Stimulated activated naive B cell treated with anti-CD40 and anti-IgM and Interleukin-4, amounts not matched to agents 10 μg/mL and 1 μg/mL and 100 μg/mL, for 72 hours (primary cell): Measurements from ENCODE around the gene FMN1.

ENCODE experiments used
- ATAC-seq, 2 donors: fragments of 150-1000 bp; cut with Tn5 transposase; replicated peaks; 2 replicates each; pipeline ENCODE4 v1.10.0; 2021; ENCODE audit warnings: moderate library complexity in 1 of 2
- DNase-seq: peaks from one replicate; pipeline ENCODE4 v3.0.0; 2021
- H3K27ac Mint-ChIP-seq: one replicate; pipeline ENCODE4 v1.8.0; 2022; ENCODE audit warnings: mild to moderate bottlenecking, mixed read lengths
- H3K27me3 Mint-ChIP-seq, 2 donors: one replicate each; pipeline ENCODE4 v1.8.0; 2022; ENCODE audit warnings: mixed read lengths in 2 of 2
- H3K36me3 Mint-ChIP-seq, 2 donors: one replicate each; pipeline ENCODE4 v1.8.0; 2022; ENCODE audit warnings: mixed read lengths in 2 of 2, mild to moderate bottlenecking in 1 of 2
- H3K4me1 Mint-ChIP-seq, 2 donors: one replicate each; pipeline ENCODE4 v1.8.0; 2022; ENCODE audit warnings: mixed read lengths in 2 of 2, mild to moderate bottlenecking in 1 of 2
- H3K4me3 Mint-ChIP-seq, 2 donors: one replicate each; pipeline ENCODE4 v1.8.0; 2022; ENCODE audit warnings: mild to moderate bottlenecking in 2 of 2, mixed read lengths in 2 of 2, moderate library complexity in 1 of 2
- H3K9me3 Mint-ChIP-seq, 2 donors: one replicate each; pipeline ENCODE4 v1.8.0; 2022; ENCODE audit warnings: mixed read lengths in 2 of 2, mild to moderate bottlenecking in 1 of 2

The FMN1 gene

DNA sequence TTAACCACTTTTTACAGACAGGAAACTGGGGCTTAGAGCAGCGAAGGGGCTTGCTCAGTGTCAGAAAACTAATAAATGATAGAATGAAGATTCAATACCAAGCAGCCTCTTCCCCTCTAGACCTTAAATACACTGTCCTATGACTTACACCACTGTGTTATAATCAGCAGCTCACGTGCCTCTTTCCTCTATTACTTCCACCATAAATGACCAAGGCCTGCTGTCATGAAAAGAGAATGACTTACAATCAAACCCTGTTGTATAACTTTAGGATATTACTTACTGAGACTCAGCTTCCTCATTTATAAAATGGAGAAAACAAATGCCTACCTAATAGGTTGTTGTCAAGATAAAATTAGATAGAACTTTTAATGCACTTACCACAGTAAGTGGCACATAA is 11.6 kb downstream of the FMN1 start:
- ATAC-seq (no peak), DNase-seq (no peak)
- H3K36me3 Mint-ChIP-seq = no peaks in the 10 kb centered on the region
- H3K27me3 Mint-ChIP-seq = peaks cover 0 to 8% of the 10 kb centered on the region in 2 donors
- H3K9me3 Mint-ChIP-seq = no peaks in the 10 kb centered on the region
- no peak overlapping the region for H3K4me3 Mint-ChIP-seq
- H3K27ac Mint-ChIP-seq = no peak overlapping the region
- peaks cover 2 to 5% of the 10 kb centered on the region in 2 donors for H3K4me1 Mint-ChIP-seq

DNA sequence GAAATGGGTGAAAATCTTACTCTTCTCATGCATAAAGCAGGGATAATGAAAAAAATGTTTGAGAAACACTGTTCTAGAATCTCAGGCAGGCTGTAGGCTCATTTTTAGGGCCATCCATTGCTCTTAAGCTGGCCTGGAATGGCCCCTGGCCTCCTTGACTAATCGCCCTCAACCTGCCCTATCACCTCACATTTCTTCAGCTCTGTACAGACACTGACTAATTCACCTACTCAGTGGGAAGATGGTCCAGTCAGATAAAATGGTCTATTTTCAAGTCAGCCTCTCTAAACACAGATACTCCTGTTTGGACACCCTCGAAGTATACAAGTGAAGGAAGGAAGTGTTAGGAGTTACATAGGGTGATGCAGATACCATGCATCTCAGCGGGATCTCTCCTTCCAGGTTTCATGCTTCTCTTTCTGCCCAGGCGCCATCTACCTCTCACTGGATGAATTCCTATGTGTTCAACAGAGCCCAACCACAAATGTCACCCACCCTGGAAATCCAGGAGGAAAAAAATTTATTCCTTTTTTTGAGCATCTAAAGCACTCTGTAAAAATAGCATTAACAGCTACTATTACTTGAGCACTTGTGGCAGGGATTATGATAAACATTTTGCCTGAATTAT is 12.1 kb downstream of the FMN1 start:
- no peak for ATAC-seq
- Mint-ChIP-seq H3K27ac (no peak overlapping the region), H3K27me3 (peaks cover 0 to 8% of the 10 kb centered on the region in 2 donors), H3K4me3 (no peak overlapping the region), H3K9me3 (no peaks in the 10 kb centered on the region), H3K4me1 (peaks cover 2 to 5% of the 10 kb centered on the region in 2 donors), H3K36me3 (no peaks in the 10 kb centered on the region)
- DNase-seq = no peak

DNA sequence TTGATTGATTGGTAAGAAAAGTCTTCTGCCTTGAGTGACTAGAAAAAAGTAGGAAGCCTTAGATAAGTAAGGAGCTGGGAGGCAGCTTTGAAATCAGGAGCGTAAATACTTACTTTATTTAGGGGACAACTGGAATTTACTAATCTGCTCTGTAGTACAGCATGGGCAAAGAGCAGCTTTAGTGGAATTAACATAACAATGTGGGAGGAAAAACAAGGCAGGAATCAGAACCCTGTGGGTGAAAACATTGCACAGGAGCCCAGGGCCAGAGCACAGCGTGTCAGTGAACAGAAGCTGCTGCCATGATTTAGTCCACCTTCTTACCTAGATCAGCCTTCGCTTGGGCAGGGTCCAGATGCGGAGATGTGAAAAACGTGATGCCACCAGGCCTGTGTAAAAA is 14.6 kb downstream of the FMN1 start:
- H3K27ac Mint-ChIP-seq = no peak overlapping the region
- no peaks in the 10 kb centered on the region for H3K36me3 Mint-ChIP-seq
- H3K9me3 Mint-ChIP-seq = no peaks in the 10 kb centered on the region
- ATAC-seq (no peak), DNase-seq (no peak)
- H3K27me3 Mint-ChIP-seq = no peaks in the 10 kb centered on the region
- no peak overlapping the region for H3K4me3 Mint-ChIP-seq
- H3K4me1 Mint-ChIP-seq = peaks cover 0 to 5% of the 10 kb centered on the region in 2 donors

DNA sequence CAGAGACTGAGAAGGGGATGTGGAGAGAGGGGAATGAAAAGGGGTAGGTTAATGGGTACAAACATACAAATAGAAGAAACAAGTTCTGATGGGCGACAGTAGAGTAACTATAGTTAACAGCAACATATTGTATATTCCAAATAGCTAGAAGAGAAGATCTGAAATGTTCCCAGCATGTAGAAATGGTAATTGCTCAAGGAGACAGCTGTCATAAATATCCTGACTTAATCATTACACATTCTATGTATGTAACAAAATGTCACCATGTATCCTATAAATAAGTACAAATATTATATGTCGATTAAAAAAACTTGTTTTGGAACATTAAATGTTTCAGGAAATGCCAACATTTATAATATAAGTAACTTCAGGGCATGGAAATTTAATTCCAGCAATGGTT is 23.3 kb downstream of the FMN1 start:
- Mint-ChIP-seq H3K27me3 (peaks cover 0 to 14% of the 10 kb centered on the region in 2 donors), H3K27ac (no peak overlapping the region), H3K4me1 (no peaks in the 10 kb centered on the region), H3K4me3 (no peak overlapping the region), H3K9me3 (peaks cover 0 to 10% of the 10 kb centered on the region in 2 donors), H3K36me3 (peaks cover 0 to 2% of the 10 kb centered on the region in 2 donors)
- DNase-seq = no peak
- ATAC-seq = no peak

DNA sequence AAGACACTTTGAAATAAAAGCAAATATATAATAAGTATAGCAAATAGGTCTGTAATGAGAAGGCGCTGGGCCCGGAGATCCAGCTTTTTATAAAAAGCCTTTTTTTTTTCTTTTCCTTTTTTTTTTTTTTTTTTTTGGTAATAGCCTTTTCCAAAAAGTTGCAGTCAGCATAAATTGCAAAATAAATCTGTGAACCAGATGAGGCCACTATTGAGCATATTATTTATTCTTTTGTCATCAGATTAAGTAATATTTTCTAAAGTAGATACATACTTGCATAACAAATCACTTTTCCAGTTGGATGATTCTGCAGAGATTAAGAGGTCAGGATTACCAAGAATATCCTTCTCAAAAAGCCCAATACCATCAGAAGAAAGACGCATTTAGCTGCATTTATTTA is 24.9 kb downstream of the FMN1 start:
- H3K4me1 Mint-ChIP-seq = no peaks in the 10 kb centered on the region
- no peak overlapping the region for H3K4me3 Mint-ChIP-seq
- ATAC-seq (no peak), DNase-seq (no peak)
- H3K27me3 Mint-ChIP-seq = peaks cover 0 to 14% of the 10 kb centered on the region in 2 donors
- peaks cover 0 to 10% of the 10 kb centered on the region in 2 donors for H3K9me3 Mint-ChIP-seq
- H3K36me3 Mint-ChIP-seq = peaks cover 0 to 2% of the 10 kb centered on the region in 2 donors
- H3K27ac Mint-ChIP-seq = no peak overlapping the region

DNA sequence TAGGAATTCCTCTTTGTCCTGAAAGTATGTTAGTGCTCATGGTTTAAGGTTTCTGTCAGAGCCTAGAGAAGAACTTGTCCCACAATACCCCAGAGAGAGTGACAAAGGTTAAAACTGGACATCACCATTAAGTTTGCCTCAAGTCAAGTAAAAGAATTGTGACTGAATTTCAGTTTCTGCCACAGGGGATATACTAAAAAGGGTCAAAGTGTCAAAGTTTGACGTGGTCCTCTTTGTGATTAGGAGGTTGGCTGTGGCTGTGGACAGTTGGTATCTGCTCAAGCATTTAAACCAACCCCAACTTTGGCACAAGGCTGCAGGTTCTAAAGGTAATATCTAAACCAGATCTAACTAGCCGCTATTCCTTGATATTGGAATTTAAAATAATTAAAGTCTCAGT is 26.1 kb downstream of the FMN1 start:
- peaks cover 0 to 2% of the 10 kb centered on the region in 2 donors for H3K36me3 Mint-ChIP-seq
- ATAC-seq = no peak

DNA sequence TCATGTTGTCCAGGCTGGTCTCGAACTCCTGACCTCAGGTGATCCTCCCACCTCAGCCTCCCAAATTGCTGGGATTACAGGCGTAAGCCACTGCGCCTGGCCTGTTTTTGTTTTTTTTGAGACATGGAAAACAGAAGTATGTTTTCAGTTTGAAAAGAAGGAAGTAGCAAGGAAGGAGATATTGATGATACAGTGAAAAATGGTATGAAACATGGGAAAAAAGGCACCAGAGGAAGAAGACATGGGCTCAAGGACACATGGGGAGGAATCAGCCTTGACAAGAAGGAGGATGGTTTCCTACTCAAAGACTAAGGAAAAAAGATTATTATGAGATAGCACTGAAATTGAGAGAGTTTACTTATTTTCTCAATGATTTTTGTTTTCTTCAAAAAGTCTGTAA is 30.7 kb downstream of the FMN1 start:
- H3K4me1 Mint-ChIP-seq = peaks cover 10 to 11% of the 10 kb centered on the region in 2 donors
- peaks cover 7 to 23% of the 10 kb centered on the region in 2 donors for H3K27me3 Mint-ChIP-seq
- no peak overlapping the region for H3K27ac Mint-ChIP-seq
- H3K36me3 Mint-ChIP-seq = no peaks in the 10 kb centered on the region
- H3K4me3 Mint-ChIP-seq = no peak overlapping the region
- ATAC-seq (no peak), DNase-seq (no peak)
- H3K9me3 Mint-ChIP-seq = peaks cover 0 to 5% of the 10 kb centered on the region in 2 donors

More for the DNA sequence above, 26.1 kb downstream of the FMN1 start:
- DNase-seq = no peak
- no peak overlapping the region for H3K27ac Mint-ChIP-seq
- no peak overlapping the region for H3K4me3 Mint-ChIP-seq
- no peaks in the 10 kb centered on the region for H3K4me1 Mint-ChIP-seq
- H3K27me3 Mint-ChIP-seq = peaks cover 4 to 14% of the 10 kb centered on the region in 2 donors
- peaks cover 0 to 10% of the 10 kb centered on the region in 2 donors for H3K9me3 Mint-ChIP-seq

DNA sequence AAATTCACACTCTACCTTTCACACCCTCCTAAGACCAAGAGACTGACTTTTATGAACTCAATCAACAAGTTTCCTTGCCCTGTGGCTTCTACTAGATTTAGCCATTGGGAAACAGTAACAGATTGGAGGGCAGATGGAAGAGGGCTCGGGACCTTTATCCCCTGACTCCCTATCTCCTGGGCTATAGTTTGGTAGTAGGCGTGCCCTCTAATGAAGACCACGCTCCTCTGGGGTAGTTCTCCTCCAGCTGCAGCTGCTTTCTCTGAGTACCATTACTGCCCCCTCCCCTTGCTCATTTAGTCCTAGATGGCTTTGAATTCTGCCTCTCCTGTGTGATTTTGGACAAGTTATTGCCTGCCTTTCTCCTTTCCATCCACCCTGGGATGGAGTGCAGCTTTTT is 33.3 kb downstream of the FMN1 start:
- H3K9me3 Mint-ChIP-seq = no peaks in the 10 kb centered on the region
- peaks cover 10 to 11% of the 10 kb centered on the region in 2 donors for H3K4me1 Mint-ChIP-seq
- no peak overlapping the region for H3K4me3 Mint-ChIP-seq

DNA sequence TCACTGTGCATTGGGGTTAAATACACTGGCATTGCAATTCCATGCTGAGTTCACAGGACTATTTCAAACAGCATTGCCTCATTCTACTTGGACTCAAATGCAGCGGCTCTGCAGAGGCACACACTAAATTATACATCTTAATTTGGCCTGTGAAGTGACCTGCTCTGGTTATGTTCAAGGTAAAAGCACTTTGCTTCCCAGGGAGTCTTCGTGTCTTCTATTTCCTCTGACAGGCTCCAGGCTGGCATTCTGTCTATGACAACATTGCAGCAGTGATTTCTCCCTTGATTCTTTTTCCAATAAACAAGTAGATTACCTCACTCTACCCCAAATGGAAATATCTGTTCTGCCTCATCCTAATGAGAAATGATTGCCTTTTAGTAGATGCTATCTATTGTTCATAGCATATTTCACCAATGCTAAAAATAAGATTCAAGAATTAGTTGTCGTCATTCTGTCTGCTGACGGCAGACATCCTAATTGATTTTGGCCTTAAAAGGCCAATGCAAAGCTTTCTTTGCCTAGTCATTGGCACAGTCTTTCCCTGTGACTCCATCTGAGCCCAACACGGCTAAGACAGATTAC is 33.8 kb downstream of the FMN1 start:
- DNase-seq = no peak
- Mint-ChIP-seq H3K4me1 (peaks cover 10 to 11% of the 10 kb centered on the region in 2 donors), H3K4me3 (no peak overlapping the region), H3K36me3 (no peaks in the 10 kb centered on the region), H3K27me3 (peaks cover 7 to 33% of the 10 kb centered on the region in 2 donors), H3K9me3 (no peaks in the 10 kb centered on the region), H3K27ac (no peak overlapping the region)
- ATAC-seq = no peak

More for the DNA sequence above, 33.3 kb downstream of the FMN1 start:
- ATAC-seq (no peak), DNase-seq (no peak)
- Mint-ChIP-seq H3K36me3 (no peaks in the 10 kb centered on the region), H3K27me3 (peaks cover 7 to 28% of the 10 kb centered on the region in 2 donors), H3K27ac (no peak overlapping the region)

DNA sequence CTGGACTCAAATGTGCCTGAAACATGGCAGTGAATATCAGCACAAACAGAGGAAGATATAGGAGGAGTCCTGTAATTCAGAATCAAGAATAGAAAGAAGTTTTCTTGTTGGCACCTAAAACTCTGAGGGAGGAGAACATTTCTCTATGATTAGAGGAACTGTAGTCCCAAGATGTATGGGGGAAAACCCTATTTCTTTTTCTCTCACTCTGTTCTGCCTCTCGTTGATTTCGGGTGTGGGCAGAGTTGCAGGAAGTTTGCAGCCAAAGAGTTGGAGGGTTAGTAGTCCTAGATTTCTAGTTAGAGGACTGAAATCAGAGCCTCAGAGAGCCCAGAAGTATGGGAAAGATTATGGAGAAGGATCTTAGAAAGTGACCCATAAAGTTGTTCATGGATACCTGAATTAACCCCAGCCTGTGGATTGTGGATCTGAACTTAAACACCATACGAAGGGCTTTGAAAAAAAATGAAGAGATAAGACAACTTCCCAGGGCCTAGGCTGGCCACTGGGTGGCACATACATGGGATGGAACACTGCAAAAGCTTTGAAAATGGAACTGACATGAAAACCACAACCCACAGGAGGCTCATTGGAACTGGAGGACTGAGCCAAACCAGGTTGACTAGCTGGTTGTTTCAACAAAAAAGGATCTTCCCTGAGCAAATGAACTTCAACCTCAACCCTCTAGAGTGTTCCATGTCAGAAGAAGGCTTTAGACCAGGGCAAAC is 34.6 kb downstream of the FMN1 start:
- no peak overlapping the region for H3K4me3 Mint-ChIP-seq
- no peak overlapping the region for H3K27ac Mint-ChIP-seq
- H3K9me3 Mint-ChIP-seq = no peaks in the 10 kb centered on the region
- H3K36me3 Mint-ChIP-seq = no peaks in the 10 kb centered on the region
- peaks cover 7 to 41% of the 10 kb centered on the region in 2 donors for H3K27me3 Mint-ChIP-seq
- peaks cover 10 to 11% of the 10 kb centered on the region in 2 donors for H3K4me1 Mint-ChIP-seq
- no peak for DNase-seq
- ATAC-seq = peak; percentile 34 to 42

DNA sequence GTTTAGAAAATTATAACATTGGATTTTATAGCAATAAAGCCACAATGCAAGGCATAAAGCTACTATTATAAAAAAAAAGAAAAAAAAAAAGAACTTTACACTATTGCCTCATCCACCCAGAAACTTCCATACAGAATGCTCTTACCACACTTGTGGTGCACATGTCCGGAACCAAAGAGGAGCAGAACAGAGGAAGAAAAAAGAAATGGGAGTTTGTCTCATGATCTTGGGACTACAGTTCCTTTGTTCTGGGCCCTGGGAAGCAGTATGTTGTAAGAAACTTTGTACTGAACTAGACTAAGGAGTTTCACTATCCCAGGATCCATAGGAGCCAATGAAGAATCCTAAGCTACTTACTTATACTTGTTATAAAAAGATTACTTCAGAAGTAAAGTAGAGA is 36.1 kb downstream of the FMN1 start:
- Mint-ChIP-seq H3K27me3 (peaks cover 6 to 56% of the 10 kb centered on the region in 2 donors), H3K4me3 (no peak overlapping the region), H3K9me3 (no peaks in the 10 kb centered on the region), H3K27ac (no peak overlapping the region), H3K36me3 (no peaks in the 10 kb centered on the region), H3K4me1 (peaks cover 10 to 11% of the 10 kb centered on the region in 2 donors)
- DNase-seq = no peak
- ATAC-seq = no peak

DNA sequence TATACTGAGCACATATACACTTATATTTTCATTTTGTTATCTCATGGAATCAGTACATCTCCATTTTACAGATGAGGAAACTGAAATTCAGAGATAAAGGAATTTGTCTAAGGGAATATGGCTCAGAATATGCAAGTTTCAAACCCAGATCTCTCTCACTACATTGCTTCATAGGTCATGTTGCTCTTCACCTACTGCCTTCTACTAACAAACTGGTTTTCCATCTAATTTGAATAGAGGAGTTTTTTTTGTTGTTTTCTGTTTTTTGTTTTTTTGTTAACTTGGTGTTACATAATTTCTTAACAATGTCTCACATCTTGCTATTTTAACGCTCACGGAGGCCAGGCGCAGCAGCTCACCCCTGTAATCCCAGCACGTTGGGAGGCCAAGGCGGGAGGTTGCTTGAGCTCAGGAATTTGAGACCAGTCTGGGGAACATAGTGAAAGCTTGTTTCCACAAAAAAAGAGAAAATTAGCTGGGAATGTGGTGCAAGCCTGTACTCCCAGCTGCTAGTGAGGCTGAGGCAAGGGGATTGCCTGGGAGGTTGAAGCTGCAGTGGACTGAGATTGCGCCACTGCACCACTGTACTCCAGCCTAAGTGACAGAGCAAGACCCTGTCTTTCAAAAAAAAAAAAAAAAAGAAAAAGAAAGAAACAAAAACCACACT is 37.0 kb downstream of the FMN1 start:
- ATAC-seq = no peak

DNA sequence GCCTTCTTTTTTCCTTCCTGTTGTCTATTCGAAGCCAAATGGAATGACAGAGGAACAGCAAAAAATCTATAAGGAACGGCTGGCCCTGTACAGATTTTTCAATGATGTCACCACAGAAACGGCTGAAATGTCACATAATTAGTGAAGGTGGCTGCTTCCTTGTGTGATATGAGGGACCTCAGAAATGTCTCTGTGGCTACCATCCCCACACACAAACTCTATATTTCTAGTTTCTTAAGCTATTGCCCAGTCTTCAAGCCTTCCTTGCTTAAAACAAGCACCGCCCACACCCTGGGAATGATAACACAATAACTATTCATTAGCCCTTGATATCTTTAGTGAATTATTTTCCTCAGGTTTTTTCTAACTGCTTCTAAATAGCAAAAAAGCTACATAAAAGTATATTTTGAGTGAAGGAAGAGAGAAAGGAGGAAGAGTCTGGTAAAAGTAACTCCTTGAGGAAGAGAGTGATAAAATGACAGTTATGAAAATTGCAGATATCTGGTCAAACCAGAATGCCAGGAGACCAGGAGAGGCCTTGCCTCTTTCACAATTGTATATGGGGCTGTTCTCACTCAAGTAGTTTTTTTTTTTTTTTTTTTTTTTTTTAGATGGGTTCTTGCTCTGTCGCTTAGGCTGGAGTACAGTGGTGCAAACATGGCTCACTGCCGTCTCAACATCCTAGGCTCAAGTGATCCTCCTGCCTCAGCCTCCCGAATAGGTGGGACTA is 38.7 kb downstream of the FMN1 start:
- Mint-ChIP-seq H3K36me3 (no peaks in the 10 kb centered on the region), H3K4me3 (no peak overlapping the region), H3K4me1 (peaks cover 13 to 16% of the 10 kb centered on the region in 2 donors), H3K9me3 (no peaks in the 10 kb centered on the region), H3K27ac (no peak overlapping the region), H3K27me3 (peaks cover 5 to 48% of the 10 kb centered on the region in 2 donors)
- DNase-seq = no peak
- ATAC-seq = no peak

More for the DNA sequence above, 37.0 kb downstream of the FMN1 start:
- Mint-ChIP-seq H3K4me1 (peaks cover 10 to 11% of the 10 kb centered on the region in 2 donors), H3K36me3 (no peaks in the 10 kb centered on the region), H3K27ac (no peak overlapping the region), H3K27me3 (peaks cover 5 to 57% of the 10 kb centered on the region in 2 donors), H3K9me3 (no peaks in the 10 kb centered on the region), H3K4me3 (no peak overlapping the region)
- DNase-seq = no peak
